ENCODE measurements around the gene CFAP92.

The CFAP92 gene

DNA sequence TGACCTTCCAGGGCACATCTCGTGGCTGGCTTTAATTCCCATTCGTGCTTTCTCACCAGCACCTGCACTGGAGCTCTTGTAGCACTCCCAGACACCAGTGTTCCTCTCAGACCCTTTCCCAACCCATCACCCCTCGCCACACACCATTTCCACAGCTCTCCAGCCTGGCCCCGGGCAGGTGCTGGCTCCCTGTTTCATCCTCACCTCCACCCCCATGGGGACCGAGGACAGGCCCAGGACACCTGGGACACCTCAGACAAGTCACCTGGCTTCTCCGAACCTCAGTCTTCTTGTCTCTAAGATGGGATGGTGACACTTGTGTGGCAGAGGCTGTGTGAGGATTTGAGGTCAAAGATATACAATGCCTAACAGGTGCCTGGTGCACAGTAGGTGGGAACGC, 39.3 kb upstream of the CFAP92 start:
- H3K27ac Mint-ChIP-seq, result peak overlapping the region; percentile 81

DNA sequence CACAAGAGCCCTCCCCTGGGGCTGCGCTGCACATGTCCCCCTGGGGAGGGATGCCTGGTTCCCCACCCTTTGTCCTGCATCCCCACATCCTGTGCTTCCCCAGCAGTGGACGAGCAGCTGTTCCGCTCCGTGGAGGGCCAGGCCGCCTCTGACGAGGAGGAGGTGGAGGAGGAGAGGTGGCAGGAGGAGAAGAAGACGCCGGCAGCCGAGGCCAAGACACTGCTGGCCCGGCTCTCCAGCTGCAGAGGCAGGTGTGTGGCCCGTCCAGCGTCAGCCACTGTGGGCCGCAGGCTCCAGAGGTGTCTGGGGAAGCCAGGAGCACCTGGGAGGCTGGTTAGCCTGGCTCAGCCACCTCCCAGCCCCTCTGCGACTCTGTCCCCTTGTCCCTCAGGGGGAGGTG, 38.8 kb upstream of the CFAP92 start:
- Mint-ChIP-seq H3K4me1 (peaks cover 17% of the 10 kb centered on the region), H3K27ac (no peak overlapping the region), H3K36me3 (ENCODE audit: low read depth) (no peaks in the 10 kb centered on the region), H3K27me3 (ENCODE audit: low read depth, poor library complexity) (peaks cover 6% of the 10 kb centered on the region), H3K9me3 (peaks cover 4% of the 10 kb centered on the region), H3K4me3 (no peak overlapping the region)
- TF ChIP-seq, protein P1, sequence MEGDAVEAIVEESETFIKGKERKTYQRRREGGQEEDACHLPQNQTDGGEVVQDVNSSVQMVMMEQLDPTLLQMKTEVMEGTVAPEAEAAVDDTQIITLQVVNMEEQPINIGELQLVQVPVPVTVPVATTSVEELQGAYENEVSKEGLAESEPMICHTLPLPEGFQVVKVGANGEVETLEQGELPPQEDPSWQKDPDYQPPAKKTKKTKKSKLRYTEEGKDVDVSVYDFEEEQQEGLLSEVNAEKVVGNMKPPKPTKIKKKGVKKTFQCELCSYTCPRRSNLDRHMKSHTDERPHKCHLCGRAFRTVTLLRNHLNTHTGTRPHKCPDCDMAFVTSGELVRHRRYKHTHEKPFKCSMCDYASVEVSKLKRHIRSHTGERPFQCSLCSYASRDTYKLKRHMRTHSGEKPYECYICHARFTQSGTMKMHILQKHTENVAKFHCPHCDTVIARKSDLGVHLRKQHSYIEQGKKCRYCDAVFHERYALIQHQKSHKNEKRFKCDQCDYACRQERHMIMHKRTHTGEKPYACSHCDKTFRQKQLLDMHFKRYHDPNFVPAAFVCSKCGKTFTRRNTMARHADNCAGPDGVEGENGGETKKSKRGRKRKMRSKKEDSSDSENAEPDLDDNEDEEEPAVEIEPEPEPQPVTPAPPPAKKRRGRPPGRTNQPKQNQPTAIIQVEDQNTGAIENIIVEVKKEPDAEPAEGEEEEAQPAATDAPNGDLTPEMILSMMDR (IDR thresholded peaks at IDR 0.05), result no peak
- DNase-seq, result no peak

More for the DNA sequence above, 39.3 kb upstream of the CFAP92 start:
- peaks cover 4% of the 10 kb centered on the region for H3K9me3 Mint-ChIP-seq
- peaks cover 17% of the 10 kb centered on the region for H3K4me1 Mint-ChIP-seq
- TF ChIP-seq, protein P1 (IDR thresholded peaks at IDR 0.05), result no peak
- H3K36me3 Mint-ChIP-seq (ENCODE audit: low read depth), result no peaks in the 10 kb centered on the region
- no peak overlapping the region for H3K4me3 Mint-ChIP-seq
- DNase-seq, result no peak
- peaks cover 6% of the 10 kb centered on the region for H3K27me3 Mint-ChIP-seq (ENCODE audit: low read depth, poor library complexity)

DNA sequence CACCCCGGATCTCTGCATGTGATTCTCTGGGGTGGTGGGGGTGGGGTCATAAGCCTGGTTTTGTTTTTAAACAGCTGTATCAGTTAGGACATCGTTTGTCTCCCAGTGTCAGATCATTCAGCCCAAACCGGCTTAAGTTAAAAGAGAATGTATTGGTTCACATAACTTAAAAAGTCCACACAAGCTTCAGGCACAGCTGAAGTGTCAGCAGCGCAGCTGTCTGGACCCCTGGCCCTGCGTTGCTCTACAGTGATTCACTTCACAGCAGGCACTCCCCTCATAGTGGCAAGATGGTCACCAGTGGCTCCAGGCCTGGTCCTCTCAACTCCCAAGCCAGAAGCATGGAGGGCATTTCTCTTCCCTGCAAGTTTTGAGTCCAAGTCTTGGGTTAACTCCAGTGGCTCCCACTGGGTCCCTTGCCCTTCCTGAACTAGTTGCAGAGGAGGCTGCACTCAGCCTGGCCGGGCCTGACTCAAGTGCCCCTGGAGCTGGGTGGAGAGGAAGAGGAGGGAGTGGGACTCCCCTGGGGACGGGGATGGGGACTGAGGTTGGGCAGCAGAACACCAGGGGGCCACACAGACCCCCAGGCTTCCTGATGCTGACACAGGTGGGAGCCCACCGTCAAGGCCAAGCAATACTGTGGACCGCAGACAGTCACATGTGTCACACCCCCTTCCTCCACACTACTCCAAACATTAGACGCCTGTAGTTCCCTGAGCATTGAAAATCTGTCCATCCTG, 37.8 kb upstream of the CFAP92 start:
- H3K4me1 Mint-ChIP-seq, result peaks cover 21% of the 10 kb centered on the region
- TF ChIP-seq, protein P1 (IDR thresholded peaks at IDR 0.05), result no peak
- no peak overlapping the region for H3K4me3 Mint-ChIP-seq
- peaks cover 10% of the 10 kb centered on the region for H3K27me3 Mint-ChIP-seq (ENCODE audit: low read depth, poor library complexity)
- H3K36me3 Mint-ChIP-seq (ENCODE audit: low read depth), result no peaks in the 10 kb centered on the region
- H3K27ac Mint-ChIP-seq, result no peak overlapping the region
- peaks cover 4% of the 10 kb centered on the region for H3K9me3 Mint-ChIP-seq
- no peak for DNase-seq

DNA sequence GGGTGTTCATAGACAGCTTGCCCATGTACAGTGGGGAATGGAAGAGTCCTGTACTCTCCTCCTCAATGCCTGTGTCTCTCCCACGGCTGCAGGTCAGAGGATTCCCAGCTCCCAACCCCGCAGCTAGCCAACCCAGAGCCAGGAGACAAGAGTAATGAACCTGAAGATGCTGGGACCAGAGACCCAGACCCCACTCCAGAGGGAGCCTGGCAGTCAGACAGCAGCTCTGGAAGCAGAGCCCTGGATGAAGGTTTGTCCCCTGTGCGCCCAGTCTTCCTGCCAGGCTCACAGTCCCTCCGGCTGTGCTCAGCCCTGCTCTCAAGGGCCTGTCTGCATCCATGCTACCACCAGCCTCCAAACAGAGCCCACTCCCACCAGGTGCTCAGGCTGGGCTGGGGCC, 36.7 kb upstream of the CFAP92 start:
- no peak overlapping the region for H3K4me3 Mint-ChIP-seq
- peaks cover 27% of the 10 kb centered on the region for H3K4me1 Mint-ChIP-seq
- H3K36me3 Mint-ChIP-seq (ENCODE audit: low read depth), result no peaks in the 10 kb centered on the region
- TF ChIP-seq, protein P1 (IDR thresholded peaks at IDR 0.05), result no peak
- peaks cover 4% of the 10 kb centered on the region for H3K9me3 Mint-ChIP-seq
- no peak overlapping the region for H3K27ac Mint-ChIP-seq
- H3K27me3 Mint-ChIP-seq (ENCODE audit: low read depth, poor library complexity), result peaks cover 19% of the 10 kb centered on the region
- no peak for DNase-seq

DNA sequence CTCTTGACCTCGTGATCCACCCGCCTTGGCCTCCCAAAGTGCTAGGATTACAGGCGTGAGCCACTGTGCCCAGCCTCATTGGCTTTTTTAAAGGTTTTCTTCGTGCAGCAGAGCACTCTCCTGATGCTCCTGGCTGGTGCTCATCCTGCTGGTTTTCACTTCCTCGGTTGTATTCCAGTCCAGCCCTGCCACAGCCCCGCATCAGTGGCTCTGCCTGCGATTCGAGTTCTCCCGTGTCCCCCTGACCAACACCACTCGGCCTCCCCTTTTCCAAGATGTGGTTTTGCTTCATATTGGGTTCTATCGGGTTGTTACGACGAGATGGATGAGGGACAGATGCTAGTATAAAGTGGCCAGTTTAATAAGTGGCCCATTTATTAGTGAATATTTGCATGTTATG, 35.0 kb upstream of the CFAP92 start:
- H3K4me1 Mint-ChIP-seq, result peaks cover 27% of the 10 kb centered on the region
- H3K9me3 Mint-ChIP-seq, result peaks cover 4% of the 10 kb centered on the region
- H3K27me3 Mint-ChIP-seq (ENCODE audit: low read depth, poor library complexity), result peaks cover 27% of the 10 kb centered on the region
- TF ChIP-seq, protein P1 (IDR thresholded peaks at IDR 0.05), result no peak
- no peak for DNase-seq
- no peaks in the 10 kb centered on the region for H3K36me3 Mint-ChIP-seq (ENCODE audit: low read depth)
- H3K27ac Mint-ChIP-seq, result no peak overlapping the region
- H3K4me3 Mint-ChIP-seq, result no peak overlapping the region

DNA sequence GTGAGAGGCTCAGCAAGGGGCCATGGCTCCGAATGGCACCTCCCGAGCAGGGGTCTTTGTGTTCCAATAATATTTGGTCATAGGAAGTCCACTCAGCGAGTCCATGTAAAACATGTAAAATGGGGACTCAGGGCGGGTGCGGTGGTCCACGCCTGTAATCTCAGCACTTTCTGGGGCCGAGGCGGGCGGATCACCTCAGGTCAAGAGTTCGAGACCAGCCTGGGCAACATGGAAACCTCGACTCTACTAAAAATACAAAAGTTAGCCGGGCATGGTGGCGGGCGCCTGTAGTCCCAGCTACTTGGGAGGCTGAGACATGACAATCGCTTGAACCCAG, 33.6 kb upstream of the CFAP92 start:
- TF ChIP-seq, protein P1 (IDR thresholded peaks at IDR 0.05), result no peak
- Mint-ChIP-seq H3K4me3 (no peak overlapping the region), H3K9me3 (peaks cover 4% of the 10 kb centered on the region), H3K4me1 (peaks cover 19% of the 10 kb centered on the region), H3K27ac (no peak overlapping the region), H3K27me3 (ENCODE audit: low read depth, poor library complexity) (peaks cover 27% of the 10 kb centered on the region), H3K36me3 (ENCODE audit: low read depth) (no peaks in the 10 kb centered on the region)
- DNase-seq, result no peak
